Endothelial cell (in vitro differentiated cells): ENCODE data around the gene DCBLD2. TPM values are rescaled to one million over a fixed set of nuclear protein-coding genes. Genes with fewer than 3 reads are reported as not detected.

Source experiments
- DNase-seq: peaks from one replicate; pipeline ENCODE4 v3.0.0; 2021; ENCODE audit warnings: low spot score
- H3K27ac Mint-ChIP-seq: one replicate; pipeline ENCODE4 v1.8.0; 2021; ENCODE audit warnings: mixed read lengths, inconsistent platforms; ENCODE audit not compliant: unreplicated experiment
- H3K27me3 Mint-ChIP-seq: one replicate; pipeline ENCODE4 v1.8.0; 2021; ENCODE audit warnings: mild to moderate bottlenecking, moderate library complexity, mixed read lengths, inconsistent platforms; ENCODE audit not compliant: unreplicated experiment
- H3K36me3 Mint-ChIP-seq: one replicate; pipeline ENCODE4 v1.8.0; 2021; ENCODE audit warnings: mild to moderate bottlenecking, low read depth, mixed read lengths, inconsistent platforms; ENCODE audit not compliant: unreplicated experiment
- H3K4me1 Mint-ChIP-seq: one replicate; pipeline ENCODE4 v1.8.0; 2021; ENCODE audit warnings: mild to moderate bottlenecking, mixed read lengths, inconsistent platforms; ENCODE audit not compliant: unreplicated experiment
- H3K4me3 Mint-ChIP-seq: one replicate; pipeline ENCODE4 v1.8.0; 2021; ENCODE audit warnings: mild to moderate bottlenecking, mixed read lengths, inconsistent platforms; ENCODE audit not compliant: unreplicated experiment
- H3K9me3 Mint-ChIP-seq: one replicate; pipeline ENCODE4 v1.8.0; 2021; ENCODE audit warnings: mixed read lengths, inconsistent platforms; ENCODE audit not compliant: unreplicated experiment
- CTCF ChIP-seq: fragments of 200-600 bp; sonication (generic); IDR thresholded peaks from one replicate; pipeline ENCODE4 v1.5.0; 2021; ENCODE audit warnings: antibody characterized with exemption; ENCODE audit not compliant: unreplicated experiment
- total RNA-seq: library from RNA; stranded (reverse); fragmentation: NEBNext Ultra II Directional; extraction: Animal tissue kit (Norgen Biotek cat#: 25700); gene quantifications from one replicate; pipeline ENCODE4 v1.2.1, GENCODE V29; 2021; ENCODE audit not compliant: unreplicated experiment

Gene DCBLD2
- total RNA-seq, 1 donor from 2014 or later, result 26.9 TPM

DNA sequence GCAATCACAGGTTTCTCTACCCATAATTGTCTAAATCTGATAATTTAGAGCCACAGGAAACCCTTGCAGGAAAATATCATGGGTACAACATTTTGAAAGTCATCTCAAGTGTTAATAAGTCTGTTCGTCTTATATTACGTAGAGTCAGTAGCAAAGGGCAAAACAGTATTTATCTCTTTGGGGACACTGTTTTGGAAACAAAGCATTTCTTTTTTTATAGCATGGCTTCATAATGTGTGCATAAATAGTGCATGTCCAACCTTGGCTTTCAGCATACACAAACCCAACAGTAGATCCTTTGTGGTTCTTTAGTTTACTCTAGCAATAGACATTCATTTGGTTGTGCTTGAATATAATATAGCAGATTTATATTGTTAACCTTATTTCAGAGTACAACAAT is 114.3 kb downstream of the DCBLD2 start:
- peaks cover 19% of the 10 kb centered on the region for H3K4me1 Mint-ChIP-seq
- H3K27me3 Mint-ChIP-seq, result peaks cover 4% of the 10 kb centered on the region
- no peaks in the 10 kb centered on the region for H3K9me3 Mint-ChIP-seq
- no peak overlapping the region for H3K4me3 Mint-ChIP-seq
- no peak overlapping the region for H3K27ac Mint-ChIP-seq
- DNase-seq, result no peak
- no peaks in the 10 kb centered on the region for H3K36me3 Mint-ChIP-seq
- no peak for TF ChIP-seq CTCF

DNA sequence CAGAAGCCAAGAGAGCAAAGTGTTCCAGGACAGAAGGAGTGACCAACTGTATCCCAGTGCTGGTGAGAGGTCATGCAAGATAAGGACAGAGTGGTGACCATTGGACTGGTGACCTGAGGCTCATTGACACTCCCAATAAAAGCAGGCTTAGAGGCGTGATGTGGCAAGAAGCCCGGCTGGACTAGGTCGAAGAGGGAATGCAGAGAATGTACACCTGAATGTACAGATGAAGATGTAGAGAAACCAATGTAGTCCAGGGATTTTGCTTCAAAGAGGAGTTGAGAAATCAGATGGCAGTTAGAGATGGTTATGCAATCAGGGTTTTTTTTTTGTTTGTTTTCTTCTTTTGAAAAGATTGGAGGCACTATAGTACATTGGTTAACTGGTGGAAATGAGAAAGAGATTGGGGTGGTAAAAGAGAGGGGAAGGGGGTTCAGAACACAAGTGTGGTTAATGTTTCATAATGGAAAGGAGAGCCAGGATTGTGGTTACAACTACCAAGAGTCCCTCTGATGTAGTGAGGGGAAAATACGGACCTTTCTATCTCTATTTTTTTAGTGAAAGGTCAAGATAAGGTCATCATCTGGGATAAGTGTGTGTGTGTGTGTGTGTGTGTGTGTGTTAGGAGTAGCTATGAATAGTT is 115.0 kb downstream of the DCBLD2 start:
- DNase-seq, result no peak
- no peak for TF ChIP-seq CTCF

GRCh38 chr3:98784666-98785600 is 116.6 kb downstream of the DCBLD2 start:
- H3K9me3 Mint-ChIP-seq, result no peaks in the 10 kb centered on the region
- H3K27me3 Mint-ChIP-seq, result peaks cover 4% of the 10 kb centered on the region
- no peak overlapping the region for H3K4me3 Mint-ChIP-seq
- H3K4me1 Mint-ChIP-seq, result peaks cover 19% of the 10 kb centered on the region
- no peak for TF ChIP-seq CTCF
- H3K27ac Mint-ChIP-seq, result no peak overlapping the region
- no peaks in the 10 kb centered on the region for H3K36me3 Mint-ChIP-seq
- no peak for DNase-seq

More for the DNA sequence above, 115.0 kb downstream of the DCBLD2 start:
- Mint-ChIP-seq H3K27me3 (peaks cover 4% of the 10 kb centered on the region), H3K4me1 (peaks cover 19% of the 10 kb centered on the region), H3K4me3 (no peak overlapping the region), H3K9me3 (no peaks in the 10 kb centered on the region), H3K36me3 (no peaks in the 10 kb centered on the region), H3K27ac (peak overlapping the region; percentile 46)

DNA sequence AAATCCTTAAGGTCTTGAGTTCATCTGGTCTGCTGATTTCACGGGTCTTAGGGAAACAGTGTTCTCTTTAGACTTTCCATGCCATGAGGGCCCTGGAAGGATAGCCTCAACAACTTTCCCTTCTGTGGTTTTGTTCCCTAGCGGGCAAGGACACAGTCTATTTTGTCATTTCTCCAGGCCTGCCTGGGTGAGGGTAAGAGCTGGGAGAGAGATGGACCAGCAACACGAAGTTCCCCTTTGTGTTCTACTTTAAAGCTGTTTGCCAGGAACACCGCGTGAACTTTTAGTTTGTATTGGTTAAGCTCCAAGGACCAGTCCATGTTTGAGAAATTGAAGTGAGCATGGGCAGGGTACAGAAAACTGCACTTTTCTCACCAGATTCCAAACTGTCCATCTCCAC is 117.5 kb downstream of the DCBLD2 start:
- no peaks in the 10 kb centered on the region for H3K36me3 Mint-ChIP-seq
- H3K27me3 Mint-ChIP-seq, result peaks cover 4% of the 10 kb centered on the region
- TF ChIP-seq CTCF, result no peak
- DNase-seq, result no peak
- H3K4me3 Mint-ChIP-seq, result no peak overlapping the region
- H3K9me3 Mint-ChIP-seq, result no peaks in the 10 kb centered on the region
- no peak overlapping the region for H3K27ac Mint-ChIP-seq
- peaks cover 19% of the 10 kb centered on the region for H3K4me1 Mint-ChIP-seq
